PC-9 (cell line): ENCODE data around the gene TNFSF12. TPM values are rescaled to one million over a fixed set of nuclear protein-coding genes. Genes with fewer than 3 reads are reported as not detected.
"Not testable (repeated sequence)": the region's sequence is repeated elsewhere in the genome, so short reads cannot be mapped to it uniquely, and the experiment has no call there.

ENCODE experiments used
- BruUV-seq: library from RNA; stranded (reverse); fragments of 400-500 nt; replicated peaks from 2 replicates; lab custom pipeline; 2021; lab: Mats Ljungman, UMichigan
- CTCF ChIA-PET: fragments of 300-600 bp; sonication (Branson Sonifier 250); formaldehyde crosslinking; loops from one replicate; lab custom pipeline; 2022; ENCODE audit warnings: antibody characterized with exemption; lab: Charles Lee
- POLR2A ChIA-PET: fragments of 300-600 bp; sonication (Branson Sonifier 250); formaldehyde crosslinking; loops from one replicate; lab custom pipeline; 2022; ENCODE audit warnings: antibody characterized with exemption; ENCODE audit not compliant: unreplicated experiment; lab: Charles Lee
- DNase-seq, 2 experiments: peaks; one replicate each; pipeline versions ENCODE4 v3.0.0 to v3.0.0-alpha.2; 2015 to 2022; ENCODE audit warnings: mixed read lengths in 1 of 2
- H2AFZ ChIP-seq: fragments of 200-600 bp; sonication (generic); 2 replicates; pipeline ENCODE4 v1.8.1; 2017; ENCODE audit warnings: antibody characterized with exemption
- H3F3A ChIP-seq: fragments of 200-600 bp; sonication (generic); 2 replicates; pipeline ENCODE4 v1.8.1; 2017; ENCODE audit warnings: antibody characterized with exemption, mild to moderate bottlenecking, low read depth; ENCODE audit not compliant: insufficient read depth
- H3K27ac ChIP-seq: fragments of 200-600 bp; sonication (generic); 2 replicates; pipeline ENCODE4 v1.6.1; 2016; ENCODE audit warnings: mixed run types
- H3K27me3 ChIP-seq: fragments of 200-600 bp; sonication (generic); 2 replicates; pipeline ENCODE4 v1.6.1; 2016; ENCODE audit warnings: low read depth, mixed run types; ENCODE audit not compliant: insufficient read depth
- H3K36me3 ChIP-seq: fragments of 200-600 bp; sonication (generic); 2 replicates; pipeline ENCODE4 v1.6.1; 2016; ENCODE audit warnings: low read depth, mixed run types
- H3K4me1 ChIP-seq: fragments of 200-600 bp; sonication (generic); replicated peaks from 2 replicates; pipeline ENCODE4 v1.6.1; 2016; ENCODE audit warnings: mixed run types; ENCODE audit not compliant: insufficient read depth
- H3K4me2 ChIP-seq: fragments of 200-600 bp; sonication (generic); 2 replicates; pipeline ENCODE4 v1.6.1; 2017; ENCODE audit warnings: mixed run types
- H3K4me3 ChIP-seq: fragments of 200-600 bp; sonication (generic); 2 replicates; pipeline ENCODE4 v1.6.1; 2016; ENCODE audit warnings: mixed run types
- H3K79me2 ChIP-seq: fragments of 200-600 bp; sonication (generic); 2 replicates; pipeline ENCODE4 v1.6.1; 2017; ENCODE audit warnings: low read depth, mixed run types
- H3K9me2 ChIP-seq: fragments of 200-600 bp; sonication (generic); 2 replicates; pipeline ENCODE4 v1.8.1; 2017; ENCODE audit warnings: mild to moderate bottlenecking; ENCODE audit not compliant: insufficient read depth
- H3K9me3 ChIP-seq: fragments of 200-600 bp; sonication (generic); 2 replicates; pipeline ENCODE4 v1.8.1; 2016; ENCODE audit warnings: low read depth; ENCODE audit not compliant: insufficient read depth
- H4K20me1 ChIP-seq: fragments of 200-600 bp; sonication (generic); 2 replicates; pipeline ENCODE4 v1.8.1; 2017; ENCODE audit not compliant: insufficient read depth
- CTCF ChIP-seq: fragments of 200-600 bp; sonication (generic); conservative IDR thresholded peaks from 2 replicates; pipeline ENCODE4 v1.6.1; 2017; ENCODE audit warnings: mixed run types, antibody characterized with exemption, mild to moderate bottlenecking, moderate library complexity
- EZH2 ChIP-seq: fragments of 200-600 bp; sonication (generic); IDR thresholded peaks from 2 replicates; pipeline ENCODE4 v1.8.0; 2017; ENCODE audit warnings: antibody characterized with exemption, low read depth
- intact Hi-C: fragments of 100-400 bp; cut with micrococcal nuclease; formaldehyde crosslinking; loops from one replicate; pipeline ENCODE4 v1.10.0; 2022; ENCODE audit not compliant: unreplicated experiment
- total RNA-seq: library from RNA; stranded (reverse); gene quantifications from 2 replicates; pipeline ENCODE4 v1.2.3, GENCODE V29; 2021

The TNFSF12 gene
- total RNA-seq, 1 experiment from 2014 or later = 14.3 TPM

DNA sequence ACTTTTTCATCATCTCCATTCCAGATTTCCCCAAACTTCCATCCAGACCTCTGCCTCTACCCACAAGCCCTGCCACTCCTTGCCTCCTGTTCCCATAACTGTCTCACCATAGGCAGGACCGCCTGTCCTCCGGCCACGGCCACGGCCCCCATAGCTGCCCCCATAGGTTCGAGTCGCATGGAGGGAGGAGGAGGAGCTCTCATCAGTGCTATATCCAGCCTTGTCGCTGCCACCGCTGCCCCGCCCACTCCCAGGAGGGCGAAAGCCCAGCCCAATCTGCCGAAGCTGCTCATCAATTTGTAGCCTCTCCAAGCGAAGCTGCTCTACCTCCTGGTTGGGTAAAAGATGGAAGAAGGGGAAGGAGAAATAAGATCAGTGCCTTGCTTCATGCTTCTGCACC lies 44.4 kb downstream of the TNFSF12 start:
- no peak for DNase-seq
- TF ChIP-seq EZH2 = no peak
- no peak for TF ChIP-seq CTCF
- CTCF ChIA-PET = no interaction called here
- no peaks in the 10 kb centered on the region for H3K9me3 ChIP-seq
- H3K27ac ChIP-seq = no peak overlapping the region
- no peaks in the 10 kb centered on the region for H3K27me3 ChIP-seq
- H3K36me3 ChIP-seq = 0 out of 2 replicates have a peak, but pooled peaks cover 8% of the 10 kb centered on the region
- no peak overlapping the region for H3K4me3 ChIP-seq
- POLR2A ChIA-PET = no interaction called here
- H3K79me2 ChIP-seq = peaks cover 13% of the 10 kb centered on the region
- no peak overlapping the region for H3K4me2 ChIP-seq
- intact Hi-C loops = no loop called here
- H3K9me2 ChIP-seq = no peaks in the 10 kb centered on the region
- no peaks in the 10 kb centered on the region for H4K20me1 ChIP-seq
- BruUV-seq = no TSS peak
- H2AFZ ChIP-seq = no peak overlapping the region
- peaks cover 21% of the 10 kb centered on the region for H3K4me1 ChIP-seq
- peaks cover 39% of the 10 kb centered on the region for H3F3A ChIP-seq

GRCh38 chr17:7597561-7597960 lies 48.7 kb downstream of the TNFSF12 start:
- H2AFZ ChIP-seq, H3K4me1 ChIP-seq, H4K20me1 ChIP-seq, H3K4me3 ChIP-seq, DNase-seq, H3K36me3 ChIP-seq, H3K27me3 ChIP-seq, H3F3A ChIP-seq, H3K79me2 ChIP-seq, intact Hi-C loops, H3K27ac ChIP-seq, H3K9me3 ChIP-seq, H3K4me2 ChIP-seq, CTCF ChIA-PET, H3K9me2 ChIP-seq: not testable (repeated sequence)
- POLR2A ChIA-PET = interaction anchor here (0.6 kb wide), 1 partner anchor 90 kb away, joined by 20 read pairs; the partner anchor contains the start of gene TP53
- BruUV-seq = TSS peak; percentile 2

DNA sequence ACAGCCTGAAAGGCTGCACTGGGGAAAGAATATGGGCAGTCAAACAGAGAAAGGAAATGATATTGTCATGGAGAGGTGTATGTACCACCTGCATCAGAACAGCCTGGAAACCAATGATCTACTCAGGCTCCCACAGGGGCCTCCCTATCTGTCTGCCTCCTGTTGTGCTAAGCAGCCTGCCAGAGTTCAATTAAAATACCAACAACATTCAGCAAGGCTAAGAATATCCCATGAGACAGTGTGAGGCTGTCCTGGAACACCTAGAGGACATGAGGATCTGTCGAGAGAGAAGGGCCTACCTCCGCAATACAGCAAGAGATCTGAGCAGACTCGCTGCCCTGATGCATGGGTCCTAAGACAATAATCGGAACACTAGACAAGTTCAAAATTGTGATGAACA lies 57.4 kb downstream of the TNFSF12 start:
- peaks cover 22% of the 10 kb centered on the region for H3K79me2 ChIP-seq

More for the DNA sequence above, 57.4 kb downstream of the TNFSF12 start:
- no peaks in the 10 kb centered on the region for H3K9me3 ChIP-seq
- H3K27me3 ChIP-seq = no peaks in the 10 kb centered on the region
- H3K36me3 ChIP-seq = no peaks in the 10 kb centered on the region
- no peak overlapping the region for H3K4me3 ChIP-seq
- no peaks in the 10 kb centered on the region for H3F3A ChIP-seq
- no peak overlapping the region for H2AFZ ChIP-seq
- H3K4me2 ChIP-seq = no peak overlapping the region
- no peaks in the 10 kb centered on the region for H3K4me1 ChIP-seq
- H3K27ac ChIP-seq = no peak overlapping the region
- intact Hi-C loops = no loop called here
- CTCF ChIA-PET = no interaction called here
- TF ChIP-seq CTCF (no peak), EZH2 (no peak)
- no TSS peak for BruUV-seq
- H4K20me1 ChIP-seq = no peaks in the 10 kb centered on the region
- no peaks in the 10 kb centered on the region for H3K9me2 ChIP-seq
- no peak for DNase-seq
- POLR2A ChIA-PET = no interaction called here

Other genes starting within 250 kb of the TNFSF12 start
- 806 and 1,298 TPM in 2 replicates for gene EIF5A, start 241.4 kb upstream of the TNFSF12 start, total RNA-seq
- 43.5 and 61.3 TPM in 2 replicates for gene GPS2, start 233.7 kb upstream of the TNFSF12 start, total RNA-seq
- 46.5 and 57.9 TPM in 2 replicates for gene NEURL4, start 219.7 kb upstream of the TNFSF12 start, total RNA-seq
- 10.9 and 28.5 TPM in 2 replicates for gene ACAP1, start 212.5 kb upstream of the TNFSF12 start, total RNA-seq
- 16.4 and 18.3 TPM in 2 replicates for gene KCTD11, start 196.9 kb upstream of the TNFSF12 start, total RNA-seq
- 0.45 and 0.50 TPM in 2 replicates for gene TMEM95, start 193.9 kb upstream of the TNFSF12 start, total RNA-seq
- 15.8 and 18.8 TPM in 2 replicates for gene TNK1, start 168.0 kb upstream of the TNFSF12 start, total RNA-seq
- 53.0 and 64.5 TPM in 2 replicates for gene PLSCR3, start 154.5 kb upstream of the TNFSF12 start, total RNA-seq
- 55.4 and 91.7 TPM in 2 replicates for gene TMEM256, start 145.0 kb upstream of the TNFSF12 start, total RNA-seq
- 86.3 and 98.8 TPM in 2 replicates for gene NLGN2, start 141.2 kb upstream of the TNFSF12 start, total RNA-seq
- gene SPEM1, start 128.7 kb upstream of the TNFSF12 start, total RNA-seq = 0.83 and 1.1 TPM in 2 replicates
- 0.50 TPM in 1 of 2 replicates, not detected in the other for gene SPEM2, start 123.4 kb upstream of the TNFSF12 start, total RNA-seq
- gene SPEM3, start 120.2 kb upstream of the TNFSF12 start, total RNA-seq = not detected in 2 replicates
- gene TMEM102, start 113.6 kb upstream of the TNFSF12 start, total RNA-seq = 17.0 and 20.7 TPM in 2 replicates
- gene FGF11, start 109.5 kb upstream of the TNFSF12 start, total RNA-seq = 15.2 and 23.2 TPM in 2 replicates
- 31.9 and 53.4 TPM in 2 replicates for gene CHRNB1, start 104.0 kb upstream of the TNFSF12 start, total RNA-seq
- gene ZBTB4, start 69.4 kb upstream of the TNFSF12 start, total RNA-seq = 50.6 and 54.0 TPM in 2 replicates
- not detected in 2 replicates for gene SLC35G6, start 67.6 kb upstream of the TNFSF12 start, total RNA-seq
- gene POLR2A, start 64.7 kb upstream of the TNFSF12 start, total RNA-seq = 149 and 166 TPM in 2 replicates
- 46.4 and 65.4 TPM in 2 replicates for gene TNFSF13, start 9.7 kb downstream of the TNFSF12 start, total RNA-seq
- gene SENP3, start 12.9 kb downstream of the TNFSF12 start, total RNA-seq = 68.4 and 72.4 TPM in 2 replicates
- 27.0 and 37.0 TPM in 2 replicates for gene CD68, start 30.6 kb downstream of the TNFSF12 start, total RNA-seq
- 33.4 and 44.2 TPM in 2 replicates for gene MPDU1, start 34.8 kb downstream of the TNFSF12 start, total RNA-seq
- gene SOX15, start 41.0 kb downstream of the TNFSF12 start, total RNA-seq = 80.9 and 124 TPM in 2 replicates
- 61.5 and 63.7 TPM in 2 replicates for gene FXR2, start 65.8 kb downstream of the TNFSF12 start, total RNA-seq
- 52.0 and 68.7 TPM in 2 replicates for gene SAT2, start 78.8 kb downstream of the TNFSF12 start, total RNA-seq
- 0.52 and 1.0 TPM in 2 replicates for gene SHBG, start 81.1 kb downstream of the TNFSF12 start, total RNA-seq
- gene ATP1B2, start 101.9 kb downstream of the TNFSF12 start, total RNA-seq = 0.63 and 0.73 TPM in 2 replicates
- gene TP53, start 138.4 kb downstream of the TNFSF12 start, total RNA-seq = 307 and 340 TPM in 2 replicates
- gene WRAP53, start 139.4 kb downstream of the TNFSF12 start, total RNA-seq = 31.9 and 37.2 TPM in 2 replicates
- gene EFNB3, start 156.1 kb downstream of the TNFSF12 start, total RNA-seq = 1.5 and 1.6 TPM in 2 replicates
- gene DNAH2, start 168.7 kb downstream of the TNFSF12 start, total RNA-seq = 10.6 and 11.6 TPM in 2 replicates